Panc1 (cell line): ENCODE measurements around the gene POLE4.

Experiments used
- CTCF ChIP-seq: fragments of 450-650 bp; IDR thresholded peaks from 2 replicates; pipeline ENCODE4 v1.5.1; 2017; ENCODE audit warnings: mild to moderate bottlenecking
- REST ChIP-seq, 2 experiments: IDR thresholded peaks; 2 replicates each; pipeline ENCODE4 v1.6.1; 2011 to 2012; ENCODE audit warnings: low read depth in 2 of 2, control low read depth in 1 of 2, low read length in 1 of 2, mild to moderate bottlenecking in 1 of 2, moderate library complexity in 1 of 2; ENCODE audit not compliant: insufficient read depth in 1 of 2

GRCh38 chr2:74924463-74925265 lies 33.8 kb upstream of the POLE4 start:
- no peak for TF ChIP-seq CTCF
- no peak for TF ChIP-seq REST (IDR thresholded peaks at IDR 0.05; ENCODE audit: insufficient read depth in 1 of 2, low read depth in 2 of 2, low read length in 1 of 2)
